SK-N-SH (cell line): ENCODE data around the gene MYO1D. TPM values are rescaled to one million over a fixed set of nuclear protein-coding genes. Genes with fewer than 3 reads are reported as not detected.

Source experiments
- CTCF ChIA-PET: fragments of 300-600, 350-600 bp; formaldehyde crosslinking; extraction: SDS; loops from one replicate; lab custom pipeline; 2021; lab: Yijun Ruan, JAX
- POLR2A ChIA-PET: fragments of 350-600 bp; sonication (Branson Sonifier 250); formaldehyde crosslinking; extraction: SDS; loops from one replicate; lab custom pipeline; 2020; ENCODE audit warnings: antibody characterized with exemption, inconsistent platforms; lab: Yijun Ruan, JAX
- DNase-seq: peaks from one replicate; pipeline ENCODE4 v3.0.0; 2012
- H2AFZ ChIP-seq: fragments of 200-600 bp; sonication (generic); 2 replicates; pipeline ENCODE4 v1.8.1; 2016; ENCODE audit warnings: antibody characterized with exemption, mild to moderate bottlenecking, low read depth
- H3F3A ChIP-seq: fragments of 200-600 bp; sonication (generic); replicated peaks from 2 replicates; pipeline ENCODE3; 2016; ENCODE audit warnings: antibody characterized with exemption, mild to moderate bottlenecking; ENCODE audit not compliant: insufficient read depth
- H3K27ac ChIP-seq, 2 experiments: fragments of 200-500 bp in 1 of 2; fragments of 200-600 bp in 1 of 2; sonication (Bioruptor generic) in 1 of 2; sonication (generic), shearing (Covaris generic) in 1 of 2; 2 replicates each; pipeline versions ENCODE4 v1.5.1 to v1.6.1; 2014 to 2016; ENCODE audit warnings: low read depth in 2 of 2, inconsistent platforms in 1 of 2, low read length in 1 of 2, mild to moderate bottlenecking in 1 of 2, mixed read lengths in 1 of 2
- H3K27me3 ChIP-seq: fragments of 200-600 bp; sonication (generic), shearing (Covaris generic); 2 replicates; pipeline ENCODE4 v1.6.1; 2016; ENCODE audit warnings: mixed run types; ENCODE audit not compliant: insufficient read depth
- H3K36me3 ChIP-seq, 2 experiments: fragments of 200-500 bp in 1 of 2; fragments of 200-600 bp in 1 of 2; sonication (Bioruptor generic) in 1 of 2; sonication (generic) in 1 of 2; replicated peaks in 1 of 2; 2 replicates each; pipeline versions ENCODE3 to v1.5.1; 2014 to 2016; ENCODE audit warnings: low read length in 1 of 2, mild to moderate bottlenecking in 1 of 2; ENCODE audit not compliant: insufficient read depth in 2 of 2, control insufficient read depth in 1 of 2
- H3K4me1 ChIP-seq, 2 experiments: fragments of 200-500 bp in 1 of 2; fragments of 200-600 bp in 1 of 2; sonication (Bioruptor generic) in 1 of 2; sonication (generic), shearing (Covaris generic) in 1 of 2; 2 replicates each; pipeline versions ENCODE4 v1.5.1 to v1.6.1; 2014 to 2016; ENCODE audit warnings: low read depth in 1 of 2, low read length in 1 of 2, mixed run types in 1 of 2; ENCODE audit not compliant: insufficient read depth in 2 of 2, control insufficient read depth in 1 of 2
- H3K4me2 ChIP-seq: fragments of 200-600 bp; sonication (generic), shearing (Covaris generic); 2 replicates; pipeline ENCODE4 v1.6.1; 2017; ENCODE audit warnings: mixed run types
- H3K4me3 ChIP-seq, 2 experiments: fragments of 200-500 bp in 1 of 2; fragments of 200-600 bp in 1 of 2; sonication (Bioruptor generic) in 1 of 2; sonication (generic), shearing (Covaris generic) in 1 of 2; 2 replicates each; pipeline versions ENCODE4 v1.5.1 to v1.8.1; 2014 to 2016; ENCODE audit warnings: low read depth in 2 of 2, inconsistent platforms in 1 of 2, low read length in 1 of 2, mild to moderate bottlenecking in 1 of 2, mixed read lengths in 1 of 2, moderate library complexity in 1 of 2
- H3K79me2 ChIP-seq: fragments of 200-600 bp; sonication (generic); 2 replicates; pipeline ENCODE4 v1.8.1; 2017; ENCODE audit warnings: mild to moderate bottlenecking; ENCODE audit not compliant: insufficient read depth
- H3K9ac ChIP-seq: fragments of 200-600 bp; sonication (generic); 2 replicates; pipeline ENCODE4 v1.6.1; 2017; ENCODE audit warnings: mixed run types
- H3K9me2 ChIP-seq: fragments of 200-600 bp; sonication (generic); 2 replicates; pipeline ENCODE4 v1.6.1; 2017; ENCODE audit warnings: mixed run types
- H3K9me3 ChIP-seq: fragments of 200-600 bp; sonication (generic); 2 replicates; pipeline ENCODE4 v1.6.1; 2017; ENCODE audit warnings: mixed run types, mild to moderate bottlenecking, moderate library complexity
- H4K20me1 ChIP-seq: fragments of 200-600 bp; sonication (generic); 2 replicates; pipeline ENCODE4 v1.6.1; 2017; ENCODE audit warnings: mild to moderate bottlenecking, mixed run types; ENCODE audit not compliant: insufficient read depth
- CTCF ChIP-seq: fragments of 200-600 bp; sonication (generic); IDR thresholded peaks from 2 replicates; pipeline ENCODE4 v1.6.1; 2017; ENCODE audit warnings: antibody characterized with exemption, mild to moderate bottlenecking, moderate library complexity
- ELF1 ChIP-seq: IDR thresholded peaks from 2 replicates; pipeline ENCODE4 v1.4.0; 2012
- EZH2phosphoT487 ChIP-seq: fragments of 200-600 bp; sonication (generic); IDR thresholded peaks from 2 replicates; pipeline ENCODE4 v1.6.1; 2017; ENCODE audit warnings: low read depth, mixed run types, mild to moderate bottlenecking, antibody characterized with exemption, moderate library complexity, borderline replicate concordance
- FOXM1 ChIP-seq: IDR thresholded peaks from 2 replicates; pipeline ENCODE4 v1.4.0; 2012; ENCODE audit warnings: low read depth, mild to moderate bottlenecking
- GATA2 ChIP-seq: sonication (generic); formaldehyde crosslinking; IDR thresholded peaks from 2 replicates; pipeline ENCODE4 v1.5.0; 2020; ENCODE audit warnings: mild to moderate bottlenecking, missing genetic modification reagents
- MAX ChIP-seq: IDR thresholded peaks from 2 replicates; pipeline ENCODE4 v1.4.0; 2012; ENCODE audit warnings: low read depth
- MXI1 ChIP-seq: IDR thresholded peaks from 2 replicates; pipeline ENCODE4 v1.6.1; 2012; ENCODE audit warnings: mild to moderate bottlenecking, low read depth, low read length, improper control_type of control experiment
- NRF1 ChIP-seq: IDR thresholded peaks from 2 replicates; pipeline ENCODE4 v1.6.1; 2012; ENCODE audit warnings: low read depth, mild to moderate bottlenecking, low read length
- RAD21 ChIP-seq: IDR thresholded peaks from 2 replicates; pipeline ENCODE4 v1.6.1; 2012; ENCODE audit warnings: mild to moderate bottlenecking, low read length
- RCOR1 ChIP-seq: fragments of 150-350 bp; IDR thresholded peaks from 2 replicates; pipeline ENCODE4 v1.6.1; 2017; ENCODE audit warnings: antibody characterized with exemption, low read length
- REST ChIP-seq: IDR thresholded peaks from 2 replicates; pipeline ENCODE4 v1.6.1; 2012; ENCODE audit warnings: mild to moderate bottlenecking, low read depth, low read length, moderate library complexity
- RFX5 ChIP-seq: IDR thresholded peaks from 2 replicates; pipeline ENCODE4 v1.6.1; 2012; ENCODE audit warnings: mild to moderate bottlenecking, improper control_type of control experiment, low read length
- SIN3A ChIP-seq: IDR thresholded peaks from 2 replicates; pipeline ENCODE4 v1.6.1; 2012; ENCODE audit warnings: low read depth, mild to moderate bottlenecking, low read length, moderate library complexity, borderline replicate concordance
- SMC3 ChIP-seq: IDR thresholded peaks from 2 replicates; pipeline ENCODE4 v1.6.1; 2012; ENCODE audit warnings: low read depth, low read length, improper control_type of control experiment
- TAF1 ChIP-seq: IDR thresholded peaks from 2 replicates; pipeline ENCODE4 v1.6.1; 2012; ENCODE audit warnings: low read depth, mild to moderate bottlenecking, low read length, moderate library complexity, borderline replicate concordance
- TCF12 ChIP-seq: IDR thresholded peaks from 2 replicates; pipeline ENCODE4 v1.4.0; 2012
- USF1 ChIP-seq: IDR thresholded peaks from 2 replicates; pipeline ENCODE4 v1.4.0; 2012; ENCODE audit warnings: low read depth, borderline replicate concordance
- YY1 ChIP-seq: IDR thresholded peaks from 2 replicates; pipeline ENCODE4 v1.4.0; 2012; ENCODE audit warnings: low read depth, mild to moderate bottlenecking
- WGBS: methylation state at CpG from one replicate; pipeline ENCODE4 v1.1.6; 2017; ENCODE audit warnings: low lambda C conversion rate; 5-methylcytosine and 5-hydroxymethylcytosine counted together
- polyA plus RNA-seq, 3 experiments: library from polyadenylated mRNA; depleted of rRNA; stranded (reverse); fragments of >200 nt; gene quantifications; 2 replicates each; pipeline ENCODE4 v1.2.3, GENCODE V29; 2012
- TF ChIP-seq, protein P1 (sequence below): IDR thresholded peaks from 2 replicates; pipeline ENCODE4 v1.4.0; 2012; ENCODE audit warnings: low read depth, borderline replicate concordance

MYO1D gene
- polyA plus RNA-seq, 1 of the 3 experiments (the other 2 are of a cell fraction), result 20.4 TPM

DNA sequence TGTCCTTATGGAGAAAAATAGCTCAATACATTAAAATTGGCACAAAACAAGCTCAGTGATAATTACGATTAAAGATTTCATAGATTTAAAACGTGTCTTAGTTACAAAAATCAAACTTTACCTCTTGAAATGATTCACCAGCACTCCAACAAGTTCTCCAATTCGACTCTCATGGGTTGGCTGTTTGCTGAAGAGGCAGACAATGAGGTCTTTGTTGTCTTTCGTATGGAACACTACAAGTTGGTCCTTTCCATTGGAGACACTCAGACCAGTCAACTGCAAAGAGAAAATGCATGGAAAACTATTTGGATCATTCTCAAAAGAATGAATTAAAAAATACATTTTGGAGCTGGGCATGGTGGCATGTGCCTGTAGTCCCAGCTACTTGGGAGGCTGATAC is 272.0 kb downstream of the MYO1D start:
- H3F3A ChIP-seq, result no peaks in the 10 kb centered on the region
- H3K9me3 ChIP-seq, result no peaks in the 10 kb centered on the region; the same call in 1 of the 2 replicates
- no peaks in the 10 kb centered on the region for H3K27me3 ChIP-seq
- TF ChIP-seq SIN3A (no peak), EZH2phosphoT487 (no peak), TCF12 (no peak)
- no peaks in the 10 kb centered on the region for H3K9me2 ChIP-seq
- H3K4me1 ChIP-seq, result no peaks in the 10 kb centered on the region
- no peak overlapping the region for H3K4me2 ChIP-seq
- 65% methylated on average over 4 of the region's 4 CpGs for WGBS
- H3K4me3 ChIP-seq, result no peak overlapping the region
- H4K20me1 ChIP-seq, result no peaks in the 10 kb centered on the region
- CTCF ChIA-PET, result interaction anchor here (1.3 kb wide), 1 partner anchor 121 kb away, joined by 3 read pairs; no protein-coding TSS in a partner anchor
- H3K36me3 ChIP-seq, result no peaks in the 10 kb centered on the region
- H3K79me2 ChIP-seq, result no peaks in the 10 kb centered on the region
- H2AFZ ChIP-seq, result no peak overlapping the region
- H3K9ac ChIP-seq, result no peak overlapping the region
- POLR2A ChIA-PET, result no interaction called here
- no peak for DNase-seq
- no peak overlapping the region for H3K27ac ChIP-seq

DNA sequence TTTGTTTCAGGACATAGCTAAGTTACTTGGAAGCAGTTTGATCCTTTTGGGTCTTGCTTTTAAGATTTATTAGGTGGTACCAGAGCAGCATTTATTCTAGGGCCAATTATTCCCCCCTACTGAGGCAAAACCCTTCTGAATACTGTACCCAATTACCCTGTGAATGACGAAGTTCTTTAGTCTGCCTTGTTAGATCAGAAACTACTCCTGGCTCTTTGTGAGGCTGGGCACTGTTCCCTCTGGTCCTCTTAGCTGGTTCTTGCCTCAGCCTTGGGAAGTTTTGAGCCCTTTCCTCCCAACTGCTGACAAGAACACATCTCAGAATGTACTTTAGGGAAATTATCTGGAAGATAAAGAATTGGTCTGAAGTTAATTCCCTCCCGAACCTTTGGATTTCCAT is 274.5 kb downstream of the MYO1D start:
- no peak for DNase-seq
- no peak overlapping the region for H3K27ac ChIP-seq
- no peak overlapping the region for H3K9ac ChIP-seq
- no peaks in the 10 kb centered on the region for H3K27me3 ChIP-seq
- no peaks in the 10 kb centered on the region for H3K79me2 ChIP-seq
- no peaks in the 10 kb centered on the region for H3K9me2 ChIP-seq
- WGBS, result 72% methylated on average over 2 of the region's 2 CpGs
- no peak overlapping the region for H3K4me3 ChIP-seq
- no peaks in the 10 kb centered on the region for H3F3A ChIP-seq
- no peaks in the 10 kb centered on the region for H4K20me1 ChIP-seq
- no peak for TF ChIP-seq MAX
- no peak for TF ChIP-seq FOXM1
- no peak for TF ChIP-seq USF1
- no peak for TF ChIP-seq TAF1
- TF ChIP-seq NRF1, result no peak
- TF ChIP-seq GATA2 (CRISPR knock-in tag), result no peak
- no peak for TF ChIP-seq YY1
- TF ChIP-seq RFX5, result no peak
- TF ChIP-seq RCOR1, result no peak
- TF ChIP-seq MXI1, result no peak
- TF ChIP-seq CTCF, result no peak
- TF ChIP-seq REST, result no peak
- TF ChIP-seq SMC3, result no peak
- TF ChIP-seq ELF1, result no peak
- TF ChIP-seq, protein P1, sequence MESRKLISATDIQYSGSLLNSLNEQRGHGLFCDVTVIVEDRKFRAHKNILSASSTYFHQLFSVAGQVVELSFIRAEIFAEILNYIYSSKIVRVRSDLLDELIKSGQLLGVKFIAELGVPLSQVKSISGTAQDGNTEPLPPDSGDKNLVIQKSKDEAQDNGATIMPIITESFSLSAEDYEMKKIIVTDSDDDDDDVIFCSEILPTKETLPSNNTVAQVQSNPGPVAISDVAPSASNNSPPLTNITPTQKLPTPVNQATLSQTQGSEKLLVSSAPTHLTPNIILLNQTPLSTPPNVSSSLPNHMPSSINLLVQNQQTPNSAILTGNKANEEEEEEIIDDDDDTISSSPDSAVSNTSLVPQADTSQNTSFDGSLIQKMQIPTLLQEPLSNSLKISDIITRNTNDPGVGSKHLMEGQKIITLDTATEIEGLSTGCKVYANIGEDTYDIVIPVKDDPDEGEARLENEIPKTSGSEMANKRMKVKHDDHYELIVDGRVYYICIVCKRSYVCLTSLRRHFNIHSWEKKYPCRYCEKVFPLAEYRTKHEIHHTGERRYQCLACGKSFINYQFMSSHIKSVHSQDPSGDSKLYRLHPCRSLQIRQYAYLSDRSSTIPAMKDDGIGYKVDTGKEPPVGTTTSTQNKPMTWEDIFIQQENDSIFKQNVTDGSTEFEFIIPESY, result no peak
- TF ChIP-seq RAD21, result no peak
- H3K9me3 ChIP-seq, result no peaks in the 10 kb centered on the region; the same call in 1 of the 2 replicates
- H2AFZ ChIP-seq, result no peak overlapping the region
- ChIA-PET CTCF (no interaction called here), POLR2A (no interaction called here)
- H3K4me2 ChIP-seq, result no peak overlapping the region
- H3K4me1 ChIP-seq, result no peaks in the 10 kb centered on the region
- no peaks in the 10 kb centered on the region for H3K36me3 ChIP-seq
